C1 segment of cervical spinal cord (tissue), 14 donors: ENCODE measurements around the gene ATF3.

ENCODE experiments used
- DNase-seq, 14 donors: peaks; one replicate each; lab custom pipeline; 2025; lab: John Stamatoyannopoulos, UW

Gene ATF3, protein sequence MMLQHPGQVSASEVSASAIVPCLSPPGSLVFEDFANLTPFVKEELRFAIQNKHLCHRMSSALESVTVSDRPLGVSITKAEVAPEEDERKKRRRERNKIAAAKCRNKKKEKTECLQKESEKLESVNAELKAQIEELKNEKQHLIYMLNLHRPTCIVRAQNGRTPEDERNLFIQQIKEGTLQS

DNA sequence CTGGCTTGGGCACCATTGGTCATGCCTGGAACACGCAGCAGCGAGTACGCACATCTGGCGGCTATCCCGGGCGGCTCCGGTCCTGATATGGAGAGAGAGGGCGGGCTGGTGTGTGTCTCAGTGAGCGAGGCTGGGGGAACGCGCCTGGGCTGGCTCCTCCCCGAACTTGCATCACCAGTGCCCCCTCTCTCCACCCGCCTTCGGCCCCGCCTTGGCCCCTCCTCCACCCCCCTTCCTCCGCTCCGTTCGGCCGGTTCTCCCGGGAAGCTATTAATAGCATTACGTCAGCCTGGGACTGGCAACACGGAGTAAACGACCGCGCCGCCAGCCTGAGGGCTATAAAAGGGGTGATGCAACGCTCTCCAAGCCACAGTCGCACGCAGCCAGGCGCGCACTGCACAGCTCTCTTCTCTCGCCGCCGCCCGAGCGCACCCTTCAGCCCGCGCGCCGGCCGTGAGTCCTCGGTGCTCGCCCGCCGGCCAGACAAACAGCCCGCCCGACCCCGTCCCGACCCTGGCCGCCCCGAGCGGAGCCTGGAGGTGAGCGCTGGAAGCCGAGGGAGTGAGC lies at the start of gene ATF3:
Gene ATF3, plus strand, starts transcription at position 370 of the 567 bp plus-strand sequence. CDS start 6,261 bp downstream, outside the sequence.
- DNase-seq = peak; percentile 81 to 100 (median 97)

DNA sequence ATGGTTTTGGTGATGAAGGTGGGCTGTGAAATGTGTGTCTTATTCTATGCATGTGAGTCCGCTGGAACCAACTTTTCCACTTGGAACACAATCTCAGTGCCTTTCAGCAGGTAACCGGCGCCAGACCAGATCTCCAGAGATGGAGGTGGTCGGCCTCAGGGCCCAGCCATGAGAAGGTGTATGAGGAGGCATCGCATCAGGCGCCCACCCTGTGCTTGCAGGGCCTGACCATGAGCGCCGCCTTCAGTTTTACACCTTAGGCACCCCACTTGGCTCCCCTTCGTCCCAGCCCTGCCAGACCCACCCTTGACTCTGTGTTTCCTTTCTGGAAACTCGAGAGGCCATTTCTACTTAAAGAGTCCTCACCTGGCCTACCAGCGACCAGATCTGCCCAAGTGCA lies 48.6 kb upstream of the ATF3 start:
- no peak for DNase-seq

DNA sequence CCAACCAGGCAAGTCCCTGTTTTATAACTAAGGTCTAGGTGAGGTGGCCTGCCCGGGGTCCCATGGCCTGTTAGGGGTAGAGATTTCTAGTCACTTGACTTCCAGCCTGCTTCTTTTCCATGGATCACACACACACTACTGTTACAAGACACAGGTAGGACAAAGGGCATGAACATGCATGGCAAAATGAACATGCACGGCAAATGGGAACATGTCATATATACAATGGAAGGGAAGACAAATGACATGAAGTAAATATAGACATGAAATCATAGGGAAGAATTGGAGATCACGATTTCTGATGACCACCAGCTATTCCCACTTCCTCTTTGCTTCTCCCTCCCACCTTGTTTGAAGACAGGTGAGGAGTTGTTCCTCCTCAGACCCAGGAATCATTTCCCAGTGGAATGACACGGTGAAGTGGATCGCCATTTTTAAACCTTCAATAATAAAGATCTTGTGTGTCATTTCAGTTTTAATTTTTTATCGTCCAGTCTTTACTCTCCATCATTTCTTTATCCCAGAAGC lies 47.6 kb upstream of the ATF3 start:
- no peak for DNase-seq

DNA sequence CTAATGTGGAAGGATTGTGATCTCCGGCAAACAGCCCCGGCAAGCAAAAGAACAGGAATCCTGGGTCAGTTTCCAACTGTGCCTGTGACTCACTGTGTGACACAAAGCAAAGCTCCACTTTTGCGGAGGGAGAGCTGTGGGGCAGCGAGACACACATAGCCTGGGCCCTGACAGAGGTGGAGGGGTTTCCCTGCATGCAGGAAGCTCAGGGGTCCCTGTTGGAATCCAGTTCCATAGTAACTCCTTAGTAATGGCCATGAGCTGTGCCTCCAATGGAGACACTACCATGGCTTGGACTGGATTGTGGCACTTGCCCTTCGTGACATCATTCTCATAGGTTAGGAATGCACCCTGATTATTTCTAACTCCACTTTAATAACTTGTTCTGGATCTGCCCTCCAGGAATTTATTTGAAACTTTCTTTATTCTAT lies 47.0 kb upstream of the ATF3 start:
- peak in 3 of 14 donors; percentile 5 to 45 (median 25) for DNase-seq

DNA sequence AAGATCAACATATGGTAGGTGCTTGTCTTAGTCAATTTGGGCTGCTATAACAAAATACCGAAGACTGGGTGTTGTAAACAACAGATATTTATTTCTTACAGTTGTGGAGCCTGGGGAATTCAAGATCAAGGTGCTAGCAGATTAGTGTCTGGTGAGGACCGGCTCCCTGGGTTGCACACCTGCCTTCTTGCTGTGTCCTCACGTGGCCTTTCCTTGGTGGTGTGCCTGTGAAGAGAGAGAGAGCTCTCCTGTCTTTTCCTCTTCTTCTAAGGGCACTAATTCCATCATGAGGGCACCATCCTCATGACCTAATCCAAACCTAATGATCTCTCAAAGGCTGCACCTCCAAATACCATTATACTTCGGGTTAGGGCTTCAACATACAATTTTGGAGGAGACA lies 45.8 kb upstream of the ATF3 start:
- no peak for DNase-seq

DNA sequence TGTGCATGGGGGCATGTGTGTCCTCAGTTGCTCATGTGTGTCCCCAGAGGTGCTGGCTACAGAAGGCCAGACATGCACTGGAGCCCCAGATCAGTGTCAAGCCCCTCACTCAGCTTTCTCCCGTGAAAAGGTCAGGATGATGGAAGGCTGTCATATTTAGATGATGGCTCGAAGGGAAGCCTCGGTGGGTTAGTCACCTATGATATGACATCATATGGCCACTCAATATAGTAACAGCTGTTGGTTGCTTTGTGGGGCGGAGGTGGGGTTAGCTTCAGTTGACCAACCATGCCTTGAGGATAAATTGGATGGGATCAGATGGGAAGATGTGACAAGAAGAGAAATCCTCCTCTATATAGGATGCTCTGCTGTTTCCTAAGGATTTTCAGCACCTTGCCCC lies 43.5 kb upstream of the ATF3 start:
- DNase-seq = no peak

DNA sequence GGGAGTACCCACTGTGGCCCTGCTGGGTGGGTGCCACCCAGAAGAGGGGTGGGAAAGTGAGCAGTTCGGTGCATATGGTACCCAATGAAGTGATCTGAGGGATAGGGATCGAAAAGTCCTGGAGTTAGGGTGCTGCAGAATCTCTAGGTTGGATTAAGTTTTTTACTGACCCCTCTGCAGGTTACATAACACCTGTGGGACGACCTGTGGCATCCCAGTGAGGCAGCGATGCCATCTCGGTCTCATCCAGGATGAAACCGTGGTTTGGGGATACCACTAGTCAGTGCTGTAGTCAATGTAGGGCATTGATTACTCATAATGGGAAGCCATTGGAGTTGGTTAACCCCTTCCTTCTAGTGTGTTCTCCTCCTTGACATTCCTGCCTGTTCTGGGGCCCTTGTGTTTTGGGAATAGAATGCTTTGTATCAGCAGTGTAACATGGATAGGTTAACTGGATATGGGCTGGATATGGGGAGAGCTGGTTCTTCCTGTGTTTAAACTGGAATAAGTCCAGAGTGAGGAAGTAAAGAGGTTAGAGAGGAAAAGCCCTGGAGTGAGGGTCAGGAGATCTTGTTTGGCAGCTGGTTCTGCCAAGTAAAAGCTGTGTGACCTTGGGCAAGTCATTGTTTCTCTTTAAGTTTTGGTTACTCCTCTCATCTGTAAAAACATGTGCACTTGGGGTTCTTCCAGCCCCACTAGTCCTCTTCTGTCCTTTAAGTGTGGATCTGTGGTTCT lies 42.8 kb upstream of the ATF3 start:
- no peak for DNase-seq

DNA sequence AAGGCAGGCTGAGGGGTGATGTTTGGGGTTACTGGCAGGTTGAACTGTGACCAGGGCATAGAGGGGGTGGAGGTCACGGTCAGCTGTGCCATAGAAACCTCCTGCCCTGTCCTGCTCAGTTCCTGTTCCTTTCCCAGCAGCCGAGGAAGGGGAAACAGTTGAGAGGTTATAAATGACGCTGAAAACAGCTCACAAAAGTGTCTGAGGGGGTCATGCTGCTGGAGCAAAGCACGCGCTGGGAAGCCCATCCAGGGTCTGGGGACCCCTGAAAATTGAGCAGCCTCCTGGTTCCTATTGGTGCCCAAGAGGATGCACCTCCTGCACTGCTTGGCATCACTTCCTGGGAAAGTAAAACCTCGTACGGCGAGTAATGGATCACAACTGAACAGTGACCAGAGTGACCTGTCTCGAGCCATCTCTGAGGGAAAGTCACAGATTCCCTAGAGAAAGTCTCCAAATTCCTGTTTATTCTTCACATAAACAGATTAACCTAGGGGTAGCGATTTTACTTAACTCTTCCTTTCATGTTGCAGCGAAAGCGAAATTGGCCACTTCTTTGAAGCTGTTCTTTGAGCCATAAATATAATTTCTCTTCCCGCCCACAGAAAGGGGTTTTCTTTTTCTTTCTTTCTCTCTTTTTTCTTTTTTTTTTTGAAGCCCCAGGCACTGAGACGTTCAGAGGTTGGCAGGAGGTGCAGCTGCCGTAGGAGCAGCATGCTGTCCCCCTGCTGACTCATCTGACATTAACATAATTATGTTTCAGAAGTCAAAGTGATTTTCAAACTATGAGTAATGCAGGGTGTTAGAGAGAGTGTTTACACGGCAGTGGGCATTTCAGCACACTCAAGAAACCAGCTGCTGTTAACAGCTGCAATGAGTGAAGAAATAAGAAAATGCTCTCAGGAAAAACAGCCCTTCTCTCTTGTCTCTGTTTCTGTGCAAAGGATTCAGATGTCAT lies 41.8 kb upstream of the ATF3 start:
- DNase-seq = peak in 7 of 14 donors; percentile 17 to 61 (median 23)

DNA sequence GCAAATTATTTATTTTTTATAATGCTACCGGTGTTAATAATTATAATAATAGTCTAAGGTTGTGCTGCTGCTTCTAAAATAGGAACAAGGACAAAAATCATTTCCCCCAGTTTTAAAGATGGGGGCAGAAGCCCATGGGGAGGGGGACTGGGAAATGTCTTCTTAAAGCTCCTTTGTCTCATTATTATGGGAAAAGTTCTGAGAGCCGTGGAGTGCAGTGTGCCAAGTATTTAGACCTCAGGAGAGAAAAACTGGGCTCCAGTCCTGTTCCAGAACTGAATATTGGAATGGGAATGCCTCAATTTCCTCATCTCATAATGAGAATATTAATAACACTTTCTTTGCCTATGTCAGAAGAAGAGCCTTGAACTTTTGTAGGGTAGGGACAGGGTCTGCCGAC lies 40.9 kb upstream of the ATF3 start:
- no peak for DNase-seq

DNA sequence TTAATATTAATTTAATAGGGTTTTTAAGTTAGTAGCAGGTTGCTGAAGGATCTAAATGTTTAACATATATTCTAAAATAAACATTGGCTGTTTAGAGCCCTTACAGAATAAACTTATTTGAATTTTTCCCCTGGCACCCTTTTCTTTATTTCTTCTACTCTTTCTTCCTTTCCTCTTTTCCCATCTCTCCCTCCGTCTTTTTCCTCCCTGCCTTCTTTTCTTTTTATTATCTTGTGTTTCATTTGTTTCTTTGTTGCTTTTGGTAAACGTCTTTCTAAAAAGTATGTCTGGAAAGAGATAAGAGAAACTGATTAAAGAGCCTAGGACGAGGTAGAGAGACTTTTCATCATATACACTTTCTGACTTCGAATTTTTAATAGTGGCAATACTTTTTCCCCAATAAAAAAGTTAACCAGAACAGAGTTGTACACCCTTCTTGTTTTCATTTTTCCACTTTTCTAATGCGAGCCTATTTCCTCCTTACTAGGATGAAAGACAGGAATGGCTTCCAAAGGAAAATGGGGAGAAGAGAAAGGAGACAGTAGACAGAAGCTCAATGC lies 39.5 kb upstream of the ATF3 start:
- DNase-seq = no peak

DNA sequence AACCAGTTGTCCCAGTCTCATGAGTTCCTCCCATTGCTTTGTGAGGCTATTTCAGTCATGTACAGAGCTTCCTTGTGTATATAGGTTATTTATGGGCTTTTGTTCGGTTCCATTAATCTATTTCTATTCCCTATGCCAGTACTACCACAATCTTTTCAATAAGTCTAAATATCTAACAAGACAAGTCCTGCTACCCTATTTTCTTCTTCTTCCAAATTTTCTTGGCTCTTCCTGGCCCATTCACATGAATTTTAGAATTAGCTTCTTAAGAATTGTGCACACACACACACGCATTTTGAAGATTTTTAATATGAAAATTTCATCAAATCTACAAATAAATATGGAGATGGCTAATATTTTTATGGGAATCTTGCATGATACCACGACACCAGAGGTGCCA lies 33.8 kb upstream of the ATF3 start:
- no peak for DNase-seq

DNA sequence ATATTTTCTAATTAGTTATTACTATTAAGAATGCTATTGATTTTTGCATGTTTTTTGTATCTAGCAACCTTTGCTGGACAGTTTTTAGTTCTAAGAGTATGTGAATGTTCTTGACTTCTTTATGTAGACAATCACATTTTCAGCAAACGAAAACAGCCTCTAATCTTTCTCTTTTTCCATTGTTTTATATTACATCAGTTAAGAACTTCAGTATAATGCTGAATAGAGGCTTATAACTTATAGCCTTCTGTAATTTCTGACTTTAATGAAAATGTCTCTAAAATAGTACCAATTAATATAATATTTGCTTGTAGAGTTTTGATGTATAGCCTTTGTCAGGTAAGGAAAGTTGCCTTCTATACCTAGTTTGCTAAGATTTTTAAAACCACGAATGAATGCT lies 33.2 kb upstream of the ATF3 start:
- DNase-seq = no peak

DNA sequence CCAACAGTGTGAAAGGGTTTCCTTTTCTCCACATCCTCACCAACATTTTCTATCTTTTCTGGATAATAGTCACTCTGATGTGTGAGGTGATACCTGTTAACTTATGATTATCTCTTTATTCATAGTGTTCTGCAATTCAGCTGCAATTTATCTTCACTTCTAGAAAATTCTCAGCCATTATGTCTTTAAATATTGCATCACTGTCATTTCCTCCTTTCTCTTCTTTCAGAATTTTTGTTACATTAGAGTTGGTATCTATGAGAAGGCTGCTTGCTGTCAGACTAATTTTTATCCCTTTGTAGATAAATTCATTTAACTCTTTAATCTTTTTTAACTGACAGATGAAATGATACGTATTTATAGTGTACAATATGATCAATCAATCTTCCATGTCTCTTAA lies 30.5 kb upstream of the ATF3 start:
- DNase-seq = no peak

DNA sequence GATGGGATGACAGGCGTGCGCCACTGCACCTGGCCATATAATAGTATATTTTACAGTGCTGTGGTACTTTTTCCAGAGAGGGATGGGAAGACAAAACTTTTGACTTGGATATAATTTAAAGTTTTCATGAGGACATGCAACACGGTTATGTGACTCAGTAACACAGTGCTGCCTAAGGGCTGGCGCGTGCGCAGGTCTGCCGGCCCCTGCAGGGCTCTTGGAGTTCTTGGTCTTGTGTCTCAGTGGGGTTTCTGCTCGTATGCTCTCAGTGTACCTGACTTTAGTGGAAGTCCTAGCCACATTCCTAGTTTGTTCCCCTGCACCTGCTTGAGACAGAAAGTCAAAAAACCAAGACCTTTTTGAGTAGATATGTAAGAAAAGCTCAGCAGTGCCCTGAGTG lies 27.5 kb upstream of the ATF3 start:
- no peak for DNase-seq

DNA sequence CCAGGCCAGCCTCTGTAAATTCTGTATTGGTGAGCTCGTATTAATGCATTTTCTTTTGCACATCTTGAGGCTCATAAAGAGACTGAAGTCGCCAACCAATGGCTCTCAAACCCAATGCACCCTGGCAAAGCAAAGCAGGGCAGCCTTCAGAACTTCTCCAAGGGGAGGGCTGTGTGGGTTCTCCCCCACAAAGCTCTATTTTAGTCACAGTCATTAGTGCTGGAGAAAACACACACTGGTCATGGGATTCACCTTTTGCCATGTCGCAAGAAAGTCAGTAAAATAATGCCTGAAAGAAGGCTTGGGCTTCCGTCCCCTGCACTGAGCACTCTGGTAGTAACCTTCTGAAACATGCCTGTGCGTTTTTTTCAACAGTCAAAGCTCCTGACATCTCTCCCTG lies 26.3 kb upstream of the ATF3 start:
- DNase-seq = no peak

DNA sequence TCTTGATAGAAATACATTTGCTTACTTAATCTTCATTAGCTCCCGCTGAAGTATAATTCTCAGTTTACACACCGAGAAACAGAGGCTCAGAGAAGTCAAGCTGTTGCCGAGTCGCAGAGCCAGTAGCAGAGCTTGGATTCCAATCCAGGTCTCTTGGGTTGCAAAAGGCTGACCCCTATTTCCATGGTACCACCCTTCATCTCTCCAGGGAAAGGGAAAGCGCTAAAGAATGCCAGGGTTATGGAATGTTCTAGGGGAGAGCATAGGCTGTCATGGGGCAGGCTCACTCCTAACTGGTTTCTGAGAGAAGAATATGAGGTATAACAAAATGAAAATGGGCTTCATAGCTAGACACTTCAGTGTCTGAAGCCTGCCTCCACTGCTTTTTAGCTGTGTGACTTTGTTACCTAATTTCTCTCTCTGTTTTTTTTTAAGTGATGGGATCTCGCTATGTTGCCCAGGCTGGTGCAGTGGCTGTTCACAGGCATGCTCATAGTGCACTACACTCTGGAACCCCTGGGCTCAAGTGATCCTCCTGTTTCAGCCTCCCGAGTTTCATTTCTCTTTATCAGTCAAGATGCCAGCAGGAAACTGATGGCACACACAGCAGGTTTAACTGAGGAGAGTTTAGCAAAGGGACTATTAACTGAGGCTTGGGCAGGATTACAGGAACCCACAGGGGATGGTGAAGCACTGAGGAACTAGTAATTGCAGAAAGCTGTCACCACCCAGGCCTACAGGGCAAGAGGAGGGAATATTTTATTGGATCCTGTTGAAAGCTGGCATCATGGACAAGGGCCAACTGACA lies 25.5 kb upstream of the ATF3 start:
- no peak for DNase-seq

DNA sequence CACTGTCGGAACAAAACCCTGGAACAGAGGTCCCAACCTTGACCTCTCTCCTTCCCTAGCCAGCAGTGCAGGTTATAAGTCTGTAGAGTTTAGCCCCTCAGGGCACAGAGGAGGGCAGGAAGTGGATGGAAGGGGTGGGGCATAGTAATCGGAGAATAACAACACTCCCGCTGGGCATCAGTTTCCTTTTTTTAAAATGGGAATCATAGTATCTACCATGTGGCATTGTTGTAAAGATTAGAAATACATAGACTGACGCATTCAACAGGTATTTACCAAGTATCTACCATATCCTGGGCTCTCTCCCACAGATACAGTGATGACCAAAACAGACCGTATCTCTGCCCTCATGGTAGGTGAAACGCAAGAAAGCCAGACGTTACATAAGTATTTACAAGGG lies 24.9 kb upstream of the ATF3 start:
- DNase-seq = no peak

DNA sequence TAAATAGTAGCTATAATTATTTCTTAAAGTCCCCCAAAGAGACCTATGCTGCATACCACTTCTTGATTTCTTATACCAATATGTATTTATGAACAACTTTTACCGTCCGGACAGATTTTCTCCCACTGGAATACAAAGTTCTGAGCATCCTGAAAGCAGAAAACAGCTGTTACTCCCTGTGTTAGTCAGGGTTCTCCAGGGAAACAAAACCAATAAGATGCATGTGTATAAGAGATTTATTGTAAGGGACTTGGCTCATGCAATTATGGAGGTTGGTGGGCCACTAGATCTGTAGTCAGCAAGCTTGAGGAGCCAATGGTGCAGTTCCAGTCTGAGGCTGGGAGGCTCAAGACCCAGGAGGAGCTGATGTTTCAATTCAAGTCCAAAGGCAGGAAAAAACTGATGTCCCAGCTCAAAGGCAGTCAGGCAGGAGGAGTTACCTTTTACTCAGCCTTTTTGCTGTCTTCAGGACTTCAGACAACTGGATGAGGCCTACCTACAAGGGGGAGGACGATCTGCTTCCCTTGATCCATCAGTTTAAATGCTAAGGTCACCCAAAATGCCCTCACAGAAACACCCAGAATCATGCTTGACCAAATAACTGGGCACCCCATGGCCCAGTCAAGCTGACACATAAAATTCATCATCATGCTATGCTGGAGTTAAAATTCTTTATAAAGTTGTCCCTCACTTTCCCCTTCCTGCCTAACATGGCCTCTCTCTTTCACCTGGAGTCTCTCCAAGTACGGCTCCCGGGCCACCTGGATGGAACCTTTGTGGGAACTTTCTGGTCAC lies 24.3 kb upstream of the ATF3 start:
- DNase-seq = no peak

DNA sequence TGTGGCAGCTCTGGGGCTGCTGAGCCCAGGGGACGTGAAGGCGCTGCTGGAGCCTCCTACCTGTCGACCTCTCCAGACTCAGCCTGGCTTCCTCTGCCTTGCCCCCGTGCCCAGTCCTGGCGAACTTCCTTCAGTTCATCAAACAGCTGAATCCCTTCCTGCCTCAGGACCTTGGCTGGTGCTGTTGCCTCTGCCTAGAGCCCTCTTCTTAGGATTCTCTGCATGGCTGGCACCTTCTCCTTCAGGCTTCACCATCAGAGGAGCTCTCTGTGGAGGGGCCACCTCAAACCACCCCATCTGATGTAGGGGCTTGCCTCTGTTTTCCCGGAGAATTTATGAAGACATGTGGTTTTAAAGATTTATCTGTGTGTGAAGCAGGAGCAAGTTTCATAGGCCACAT lies 23.4 kb upstream of the ATF3 start:
- DNase-seq = no peak
